HL-60 (cell line): Measurements from ENCODE around the gene HPCA.

ENCODE experiments used
- DNase-seq, 2 experiments: peaks; one replicate each; pipeline ENCODE4 v3.0.0-alpha.2; 2010 to 2020; ENCODE audit warnings: low read depth in 1 of 2, low spot score in 1 of 2
- H3K27ac ChIP-seq: fragments of 250-450 bp; sonication (Bioruptor Pico); replicated peaks from 2 replicates; pipeline ENCODE4 v1.5.1; 2020; ENCODE audit warnings: mild to moderate bottlenecking, moderate library complexity
- H3K27me3 ChIP-seq: fragments of 250-450 bp; sonication (Bioruptor Pico); 2 replicates; pipeline ENCODE4 v1.5.1; 2021; ENCODE audit warnings: mild to moderate bottlenecking, moderate library complexity; ENCODE audit not compliant: insufficient read depth, poor library complexity, severe bottlenecking
- H3K4me3 ChIP-seq: replicated peaks from 2 replicates; pipeline ENCODE4 v1.5.1; 2011; ENCODE audit warnings: mild to moderate bottlenecking, control low read depth, low read length; ENCODE audit not compliant: insufficient read depth
- GABPA ChIP-seq: IDR thresholded peaks from 2 replicates; pipeline ENCODE4 v1.6.1; 2012; ENCODE audit warnings: low read depth
- POLR2AphosphoS5 ChIP-seq: IDR thresholded peaks from 2 replicates; pipeline ENCODE4 v1.6.1; 2012; ENCODE audit warnings: low read depth
- SPI1 ChIP-seq: IDR thresholded peaks from 2 replicates; pipeline ENCODE4 v1.6.1; 2012; ENCODE audit warnings: low read depth, mild to moderate bottlenecking, borderline replicate concordance
- TF ChIP-seq, protein P1 (sequence below): IDR thresholded peaks from one replicate; pipeline ENCODE4 v1.5.1; 2011; ENCODE audit warnings: low read length, control low read depth, inconsistent platforms; ENCODE audit not compliant: insufficient read depth
- TF ChIP-seq, protein P2 (sequence below): IDR thresholded peaks from 2 replicates; pipeline ENCODE4 v1.6.1; 2012; ENCODE audit warnings: low read depth; ENCODE audit not compliant: insufficient replicate concordance

The HPCA gene

DNA sequence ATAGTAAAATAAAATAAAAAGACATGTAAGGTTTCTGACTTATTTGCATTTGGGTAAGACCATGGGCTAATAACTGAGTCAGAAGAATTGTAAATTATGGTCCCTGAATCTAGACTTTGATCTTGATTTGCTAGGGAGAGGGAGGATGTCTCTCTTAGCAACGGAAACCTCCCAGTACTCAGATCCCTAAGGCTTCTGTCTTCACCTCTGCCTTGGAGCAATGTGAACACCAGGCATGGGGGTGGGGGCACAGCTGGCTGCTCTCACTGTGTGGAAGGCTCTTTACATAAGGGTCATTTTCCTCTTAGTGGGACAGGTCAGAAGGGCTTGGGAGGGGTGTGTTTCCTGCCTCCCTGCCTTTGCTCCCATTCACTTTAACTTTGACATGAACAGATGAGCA is 31.9 kb downstream of the HPCA start:
- no peak for DNase-seq
- TF ChIP-seq, protein P1, sequence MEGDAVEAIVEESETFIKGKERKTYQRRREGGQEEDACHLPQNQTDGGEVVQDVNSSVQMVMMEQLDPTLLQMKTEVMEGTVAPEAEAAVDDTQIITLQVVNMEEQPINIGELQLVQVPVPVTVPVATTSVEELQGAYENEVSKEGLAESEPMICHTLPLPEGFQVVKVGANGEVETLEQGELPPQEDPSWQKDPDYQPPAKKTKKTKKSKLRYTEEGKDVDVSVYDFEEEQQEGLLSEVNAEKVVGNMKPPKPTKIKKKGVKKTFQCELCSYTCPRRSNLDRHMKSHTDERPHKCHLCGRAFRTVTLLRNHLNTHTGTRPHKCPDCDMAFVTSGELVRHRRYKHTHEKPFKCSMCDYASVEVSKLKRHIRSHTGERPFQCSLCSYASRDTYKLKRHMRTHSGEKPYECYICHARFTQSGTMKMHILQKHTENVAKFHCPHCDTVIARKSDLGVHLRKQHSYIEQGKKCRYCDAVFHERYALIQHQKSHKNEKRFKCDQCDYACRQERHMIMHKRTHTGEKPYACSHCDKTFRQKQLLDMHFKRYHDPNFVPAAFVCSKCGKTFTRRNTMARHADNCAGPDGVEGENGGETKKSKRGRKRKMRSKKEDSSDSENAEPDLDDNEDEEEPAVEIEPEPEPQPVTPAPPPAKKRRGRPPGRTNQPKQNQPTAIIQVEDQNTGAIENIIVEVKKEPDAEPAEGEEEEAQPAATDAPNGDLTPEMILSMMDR = no peak
- TF ChIP-seq SPI1 (no peak), GABPA (no peak)
- TF ChIP-seq, protein P2, sequence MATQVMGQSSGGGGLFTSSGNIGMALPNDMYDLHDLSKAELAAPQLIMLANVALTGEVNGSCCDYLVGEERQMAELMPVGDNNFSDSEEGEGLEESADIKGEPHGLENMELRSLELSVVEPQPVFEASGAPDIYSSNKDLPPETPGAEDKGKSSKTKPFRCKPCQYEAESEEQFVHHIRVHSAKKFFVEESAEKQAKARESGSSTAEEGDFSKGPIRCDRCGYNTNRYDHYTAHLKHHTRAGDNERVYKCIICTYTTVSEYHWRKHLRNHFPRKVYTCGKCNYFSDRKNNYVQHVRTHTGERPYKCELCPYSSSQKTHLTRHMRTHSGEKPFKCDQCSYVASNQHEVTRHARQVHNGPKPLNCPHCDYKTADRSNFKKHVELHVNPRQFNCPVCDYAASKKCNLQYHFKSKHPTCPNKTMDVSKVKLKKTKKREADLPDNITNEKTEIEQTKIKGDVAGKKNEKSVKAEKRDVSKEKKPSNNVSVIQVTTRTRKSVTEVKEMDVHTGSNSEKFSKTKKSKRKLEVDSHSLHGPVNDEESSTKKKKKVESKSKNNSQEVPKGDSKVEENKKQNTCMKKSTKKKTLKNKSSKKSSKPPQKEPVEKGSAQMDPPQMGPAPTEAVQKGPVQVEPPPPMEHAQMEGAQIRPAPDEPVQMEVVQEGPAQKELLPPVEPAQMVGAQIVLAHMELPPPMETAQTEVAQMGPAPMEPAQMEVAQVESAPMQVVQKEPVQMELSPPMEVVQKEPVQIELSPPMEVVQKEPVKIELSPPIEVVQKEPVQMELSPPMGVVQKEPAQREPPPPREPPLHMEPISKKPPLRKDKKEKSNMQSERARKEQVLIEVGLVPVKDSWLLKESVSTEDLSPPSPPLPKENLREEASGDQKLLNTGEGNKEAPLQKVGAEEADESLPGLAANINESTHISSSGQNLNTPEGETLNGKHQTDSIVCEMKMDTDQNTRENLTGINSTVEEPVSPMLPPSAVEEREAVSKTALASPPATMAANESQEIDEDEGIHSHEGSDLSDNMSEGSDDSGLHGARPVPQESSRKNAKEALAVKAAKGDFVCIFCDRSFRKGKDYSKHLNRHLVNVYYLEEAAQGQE = no peak
- no peak overlapping the region for H3K27ac ChIP-seq
- peaks cover 19% of the 10 kb centered on the region for H3K27me3 ChIP-seq
- no peak overlapping the region for H3K4me3 ChIP-seq

DNA sequence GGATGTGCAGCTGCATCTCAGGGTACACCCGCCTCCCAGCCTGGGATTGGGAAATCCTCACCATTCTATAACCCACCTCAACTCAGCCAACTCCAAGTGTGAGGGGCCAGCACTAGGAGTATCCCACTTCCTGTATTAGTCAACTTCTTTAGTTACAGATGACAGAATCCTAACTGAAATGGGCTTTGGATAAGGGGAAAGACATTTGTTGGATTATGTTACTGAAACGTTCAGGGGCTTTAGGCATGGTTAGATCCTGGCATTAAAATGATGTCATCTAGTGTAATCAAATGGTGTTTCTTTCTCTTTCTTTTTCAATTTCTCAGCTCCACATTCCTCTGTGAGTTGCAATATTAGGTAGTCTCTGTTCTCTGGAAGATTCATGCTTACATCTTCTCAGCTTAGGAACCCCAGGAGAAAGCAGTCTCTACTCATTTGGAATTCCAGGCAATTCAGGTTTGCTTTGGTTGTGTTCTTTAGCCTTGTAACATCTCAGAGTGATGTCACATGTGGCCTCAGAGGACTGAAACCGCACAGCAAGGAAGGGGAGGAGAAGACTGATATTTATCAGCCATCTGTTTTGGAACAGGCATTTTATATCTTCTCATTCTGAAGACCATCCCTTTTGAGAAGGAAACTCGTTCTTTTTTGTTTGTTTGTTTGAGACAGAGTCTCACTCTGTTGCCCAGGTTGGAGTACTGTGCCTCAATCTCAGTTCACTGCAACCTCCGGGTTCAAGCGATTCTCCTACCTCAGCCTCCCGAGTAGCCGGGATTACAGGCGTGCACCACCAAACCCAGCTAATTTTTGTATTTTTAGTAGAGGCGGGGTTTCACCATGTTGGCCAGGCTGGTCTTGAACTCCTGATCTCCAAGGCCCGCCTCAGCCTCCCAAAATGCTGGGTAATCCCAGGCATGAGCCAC is 33.8 kb downstream of the HPCA start:
- TF ChIP-seq GABPA (no peak), POLR2AphosphoS5 (no peak), SPI1 (no peak)
- TF ChIP-seq, protein P2 = no peak
- TF ChIP-seq, protein P1 = no peak
- Histone ChIP-seq H3K27me3 (peaks cover 33% of the 10 kb centered on the region), H3K4me3 (no peak overlapping the region), H3K27ac (no peak overlapping the region)
- no peak for DNase-seq

DNA sequence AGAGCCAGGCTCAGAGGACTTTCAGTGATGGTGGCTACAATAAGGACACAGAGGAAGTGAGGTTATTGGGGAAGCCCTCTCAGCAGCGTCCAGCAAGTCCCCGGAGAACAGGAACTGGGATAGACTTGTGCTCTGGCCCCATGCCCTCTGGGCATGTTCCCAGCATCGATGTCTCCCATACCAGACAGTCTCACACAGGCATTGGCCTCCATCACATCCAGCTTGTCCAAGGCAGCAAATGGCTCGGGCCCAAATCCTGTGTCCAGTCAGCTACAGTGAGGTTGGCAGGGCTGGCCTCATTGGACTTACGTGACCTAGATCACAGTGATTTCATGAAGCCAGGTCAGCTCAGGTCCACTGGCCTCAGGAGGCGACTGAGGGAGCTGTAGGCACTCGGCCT is 34.5 kb downstream of the HPCA start:
- Histone ChIP-seq H3K27me3 (peaks cover 40% of the 10 kb centered on the region), H3K27ac (no peak overlapping the region), H3K4me3 (no peak overlapping the region)
- TF ChIP-seq POLR2AphosphoS5 (no peak), GABPA (no peak)
- TF ChIP-seq, protein P2 = no peak
- DNase-seq = no peak
